ENCODE measurements around the gene TMPRSS9.

The TMPRSS9 gene

GRCh38 chr19:2329149-2329478 is 31.0 kb upstream of the TMPRSS9 start:
- in situ Hi-C loops (cut with MboI; ENCODE audit: low sequenced_read_pairs): no loop called here

DNA sequence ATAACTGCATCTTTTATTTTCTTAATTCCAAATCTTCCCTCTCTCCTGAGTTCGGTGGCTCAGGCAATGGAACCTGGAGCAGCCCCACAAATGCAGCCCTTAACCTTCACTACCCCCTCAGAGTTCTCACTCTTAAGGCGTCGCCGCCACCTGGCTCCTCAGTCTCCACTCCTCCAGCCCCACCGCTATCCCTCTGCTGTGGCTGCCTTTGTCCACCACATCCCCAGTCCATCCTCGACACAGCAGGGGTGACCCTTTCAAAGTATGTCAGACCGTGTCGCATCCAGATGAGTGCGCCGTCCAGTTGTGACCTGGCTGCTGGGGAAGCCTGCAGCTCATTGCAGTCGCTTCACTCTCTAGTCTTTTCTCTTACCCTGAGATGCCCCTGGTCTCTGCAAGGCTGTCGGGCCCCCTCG is 30.6 kb upstream of the TMPRSS9 start:
- in situ Hi-C loops (cut with MboI; ENCODE audit: low sequenced_read_pairs): no loop called here

DNA sequence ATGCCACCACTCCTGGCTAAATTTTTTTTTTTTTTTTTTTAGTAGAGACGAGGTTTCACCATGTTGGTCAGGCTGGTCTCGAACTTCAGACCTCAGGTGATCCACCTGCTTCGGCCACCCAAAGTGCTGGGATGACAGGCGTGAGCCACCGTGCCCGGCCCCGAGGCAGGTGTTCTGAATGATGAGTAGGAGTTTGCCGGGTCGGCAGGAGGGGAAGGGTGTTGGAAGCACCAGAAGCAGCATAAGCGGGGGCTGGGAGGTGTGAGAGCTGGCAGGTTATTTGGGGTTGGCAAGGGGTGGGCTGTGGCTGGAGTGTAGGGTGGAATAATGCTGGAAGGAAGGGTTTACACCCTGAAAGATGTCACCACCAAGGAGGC is 29.8 kb upstream of the TMPRSS9 start:
- in situ Hi-C loops (cut with MboI; ENCODE audit: low sequenced_read_pairs): no loop called here

- in situ Hi-C loops (cut with MboI; ENCODE audit: low sequenced_read_pairs): no loop called here
These were observed 29.3 kb upstream of the TMPRSS9 start for GRCh38 chr19:2330632-2331284.

DNA sequence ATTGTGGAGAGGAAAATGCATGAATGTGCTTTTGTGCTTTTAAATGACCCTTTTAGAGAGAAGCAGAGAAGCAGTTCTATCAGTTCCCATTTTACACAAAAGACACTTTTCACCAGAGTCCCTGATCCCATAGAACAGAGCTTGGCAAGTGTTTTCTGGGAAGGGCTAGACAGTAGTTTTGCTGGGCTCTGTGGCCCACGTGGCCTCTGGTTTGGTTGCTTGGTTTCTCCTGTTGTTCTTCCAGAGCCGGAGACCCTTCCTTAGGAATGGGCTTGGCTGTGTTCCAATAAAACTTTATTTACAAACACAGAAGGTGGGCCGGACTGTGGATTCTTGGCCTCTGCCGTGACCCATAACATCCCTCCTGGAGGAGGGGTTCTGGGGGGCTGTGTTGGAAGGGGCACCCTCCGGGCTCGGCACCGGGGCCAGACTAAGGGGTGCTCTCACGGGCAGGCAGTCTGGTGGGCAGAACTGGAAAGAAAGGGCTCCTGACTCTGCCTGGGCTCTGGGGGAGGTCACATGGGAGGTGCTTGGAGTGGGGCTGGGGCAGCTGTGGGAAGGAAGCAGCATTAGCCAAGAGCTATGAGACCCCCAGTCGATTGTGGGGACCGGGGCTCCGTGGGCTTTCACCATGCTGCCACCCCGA is 28.3 kb upstream of the TMPRSS9 start:
- in situ Hi-C loops (cut with MboI; ENCODE audit: low sequenced_read_pairs): no loop called here

DNA sequence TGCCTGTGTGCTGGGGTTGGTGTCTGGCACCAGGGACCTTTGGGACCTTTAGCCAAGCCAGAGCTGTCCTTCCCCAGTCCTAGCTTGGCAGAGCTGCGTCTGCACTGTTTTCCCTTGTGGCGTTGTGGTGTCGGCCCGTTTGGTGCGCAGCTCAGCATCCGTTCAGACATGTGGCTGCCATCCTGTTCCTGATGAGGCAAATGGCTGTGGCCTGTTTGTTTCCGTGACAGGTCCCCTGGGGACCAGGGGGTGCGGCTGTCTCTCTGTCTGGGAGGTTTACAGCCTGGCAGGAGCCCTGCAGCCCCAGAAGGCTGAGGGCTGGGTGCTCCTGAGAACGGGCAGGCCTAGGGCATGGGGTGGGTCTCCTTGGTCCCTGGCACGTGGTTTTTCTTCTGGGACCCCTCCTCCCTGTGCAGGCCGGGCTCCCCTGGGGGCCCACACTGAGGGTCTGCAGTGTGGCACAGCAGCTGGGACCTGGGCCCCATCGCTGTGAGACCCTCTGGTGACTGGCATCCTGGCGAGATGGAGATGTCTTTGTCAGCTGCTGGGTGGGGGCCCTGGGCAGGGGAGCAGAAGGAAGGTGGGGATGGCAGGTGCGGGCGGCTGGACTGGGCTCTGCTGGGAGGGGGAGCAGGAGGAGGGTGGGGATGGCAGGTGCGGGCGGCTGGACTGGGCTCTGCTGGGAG is 27.6 kb upstream of the TMPRSS9 start:
- in situ Hi-C loops (cut with MboI; ENCODE audit: low sequenced_read_pairs): no loop called here

- in situ Hi-C loops (cut with MboI; ENCODE audit: low sequenced_read_pairs): no loop called here
These were observed 26.8 kb upstream of the TMPRSS9 start for GRCh38 chr19:2333027-2333806.

GRCh38 chr19:2333807-2334211 is 26.3 kb upstream of the TMPRSS9 start:
- in situ Hi-C loops (cut with MboI; ENCODE audit: low sequenced_read_pairs): no loop called here

DNA sequence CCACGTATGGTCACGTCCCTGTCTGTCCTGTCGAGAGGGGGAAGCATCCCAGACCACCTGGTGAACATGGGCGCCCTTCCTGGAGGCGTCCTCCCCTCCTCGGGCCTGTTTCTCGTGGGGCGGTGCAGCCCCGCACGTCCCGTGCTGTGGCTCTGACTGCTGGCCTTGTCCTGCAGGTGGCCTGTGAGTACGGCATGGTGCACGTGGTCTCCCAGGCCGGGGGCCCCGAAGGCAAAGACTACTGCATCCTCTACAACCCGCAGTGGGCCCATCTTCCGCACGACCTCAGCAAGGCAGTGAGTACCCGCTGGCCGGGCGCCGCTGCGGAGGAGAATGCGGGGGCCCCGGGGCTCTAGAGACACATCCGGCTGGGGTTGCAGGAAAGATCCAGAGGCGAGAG is 25.6 kb upstream of the TMPRSS9 start:
- in situ Hi-C loops (cut with MboI; ENCODE audit: low sequenced_read_pairs): no loop called here

- in situ Hi-C loops (cut with MboI; ENCODE audit: low sequenced_read_pairs): no loop called here
These were observed 24.8 kb upstream of the TMPRSS9 start for GRCh38 chr19:2334986-2335846.

DNA sequence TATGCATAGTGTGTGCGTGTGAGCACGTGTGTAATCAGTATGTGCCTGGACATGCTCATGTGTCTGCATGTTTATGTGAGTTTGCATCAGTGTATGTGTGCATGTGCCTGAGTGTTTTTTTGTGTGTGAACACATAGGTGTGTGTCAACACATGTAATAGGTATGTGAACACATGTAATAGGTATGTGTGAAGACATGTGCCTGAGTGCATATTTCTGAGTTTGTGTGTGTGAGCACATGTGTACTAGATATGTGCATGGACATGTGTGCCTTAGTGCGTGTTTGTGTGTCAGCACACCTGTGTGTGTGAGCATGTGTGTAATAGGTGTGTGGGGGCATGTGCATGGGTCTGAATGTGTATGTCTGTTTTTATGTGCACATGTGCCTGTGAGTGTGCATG is 24.2 kb upstream of the TMPRSS9 start:
- in situ Hi-C loops (cut with MboI; ENCODE audit: low sequenced_read_pairs): no loop called here

DNA sequence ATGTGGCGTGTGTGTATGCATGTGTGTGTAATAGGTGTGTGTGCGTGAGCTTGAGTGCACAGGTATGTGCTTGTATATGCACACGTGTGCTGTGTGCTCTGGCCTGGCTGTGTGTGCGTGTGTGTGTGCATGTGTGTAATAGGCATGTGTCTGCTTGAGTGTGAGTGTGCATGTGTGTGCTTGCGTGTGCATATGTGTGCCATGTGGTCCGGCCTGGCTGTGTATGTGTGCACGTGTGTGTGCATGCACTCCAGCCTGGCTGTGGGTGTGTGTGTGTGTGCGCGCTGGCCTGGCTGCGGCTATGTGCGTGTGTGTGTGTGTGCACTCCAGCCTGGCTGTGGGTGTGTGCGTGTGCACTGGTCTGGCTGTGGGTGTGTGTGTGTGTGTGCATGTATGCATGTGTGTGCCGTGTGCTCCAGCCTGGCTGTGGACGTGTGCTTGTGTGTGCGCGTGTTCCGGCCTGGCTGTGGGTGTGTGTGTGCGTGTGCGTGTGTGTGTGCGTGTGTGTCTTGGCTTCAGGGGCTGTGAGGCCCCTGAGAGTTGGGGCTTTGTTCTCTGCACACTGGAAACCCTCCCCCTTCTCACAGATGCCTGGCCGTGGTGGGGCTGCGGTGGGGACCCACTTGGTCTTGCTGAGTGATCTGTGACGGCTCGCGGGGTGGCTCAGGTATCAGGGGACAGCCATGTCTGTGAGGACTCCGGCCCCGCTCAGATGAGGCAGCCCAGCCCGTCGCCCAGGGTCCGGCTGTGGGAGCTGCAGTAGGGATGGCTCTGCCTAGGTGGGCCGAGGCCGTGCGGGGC is 23.3 kb upstream of the TMPRSS9 start:
- in situ Hi-C loops (cut with MboI; ENCODE audit: low sequenced_read_pairs): no loop called here

DNA sequence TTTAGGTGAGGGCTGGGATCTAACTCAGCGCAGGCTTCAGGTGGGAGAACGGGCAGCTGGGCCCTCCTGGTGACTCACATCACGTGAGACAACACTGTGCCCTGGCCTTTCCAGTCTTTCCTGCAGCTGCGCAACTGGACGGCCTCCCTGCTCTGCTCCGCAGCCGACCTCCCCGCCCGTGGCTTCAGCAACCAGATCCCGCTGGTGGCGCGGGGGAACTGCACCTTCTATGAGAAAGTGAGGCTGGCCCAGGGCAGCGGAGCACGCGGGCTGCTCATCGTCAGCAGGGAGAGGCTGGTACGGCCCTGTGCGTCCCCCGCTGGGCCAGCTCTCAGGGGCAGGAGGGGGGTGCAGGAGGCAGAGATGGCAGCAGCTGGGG is 22.7 kb upstream of the TMPRSS9 start:
- in situ Hi-C loops (cut with MboI; ENCODE audit: low sequenced_read_pairs): no loop called here

GRCh38 chr19:2338055-2338615 is 21.9 kb upstream of the TMPRSS9 start:
- in situ Hi-C loops (cut with MboI; ENCODE audit: low sequenced_read_pairs): no loop called here

DNA sequence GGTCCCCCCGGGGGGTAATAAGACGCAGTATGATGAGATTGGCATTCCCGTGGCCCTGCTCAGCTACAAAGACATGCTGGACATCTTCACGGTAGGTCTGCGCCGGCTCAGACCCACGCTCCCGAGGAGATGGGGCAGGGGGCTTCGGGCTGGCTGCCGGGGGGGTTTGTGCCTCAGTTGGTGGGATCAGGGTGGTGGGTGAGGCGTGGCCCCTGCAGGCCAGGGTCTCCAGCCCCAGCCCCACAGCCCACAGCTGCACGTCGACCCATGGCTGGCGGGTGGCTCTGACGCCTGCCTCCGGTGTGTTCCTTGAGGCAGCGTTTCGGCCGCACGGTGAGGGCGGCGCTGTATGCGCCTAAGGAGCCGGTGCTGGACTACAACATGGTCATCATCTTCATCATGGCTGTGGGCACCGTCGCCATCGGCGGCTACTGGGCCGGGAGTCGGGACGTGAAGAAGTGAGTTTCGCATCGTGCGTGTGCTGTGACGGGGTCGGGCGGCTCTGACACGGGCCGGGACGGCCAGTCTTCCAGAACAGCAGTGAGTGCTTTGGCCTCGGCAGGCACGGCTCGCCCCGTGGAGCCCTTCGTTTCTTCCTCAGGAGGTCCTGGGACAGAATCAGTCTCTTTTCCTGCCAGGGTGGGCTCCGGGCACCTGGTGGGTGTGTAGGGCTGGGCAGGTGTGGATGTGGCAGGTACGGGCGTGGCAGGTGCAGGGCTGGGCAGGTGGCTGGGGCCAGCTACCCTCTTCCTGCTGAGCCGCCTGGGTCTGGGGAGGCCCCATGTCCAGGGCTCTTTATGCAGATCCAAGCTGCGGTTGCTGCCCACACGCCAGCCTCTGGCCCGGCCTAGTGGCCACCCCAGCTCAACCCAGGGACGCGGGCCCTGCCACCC is 21.1 kb upstream of the TMPRSS9 start:
- in situ Hi-C loops (cut with MboI; ENCODE audit: low sequenced_read_pairs): no loop called here

- in situ Hi-C loops (cut with MboI; ENCODE audit: low sequenced_read_pairs): no loop called here
These were observed 20.3 kb upstream of the TMPRSS9 start for GRCh38 chr19:2339644-2340310.

DNA sequence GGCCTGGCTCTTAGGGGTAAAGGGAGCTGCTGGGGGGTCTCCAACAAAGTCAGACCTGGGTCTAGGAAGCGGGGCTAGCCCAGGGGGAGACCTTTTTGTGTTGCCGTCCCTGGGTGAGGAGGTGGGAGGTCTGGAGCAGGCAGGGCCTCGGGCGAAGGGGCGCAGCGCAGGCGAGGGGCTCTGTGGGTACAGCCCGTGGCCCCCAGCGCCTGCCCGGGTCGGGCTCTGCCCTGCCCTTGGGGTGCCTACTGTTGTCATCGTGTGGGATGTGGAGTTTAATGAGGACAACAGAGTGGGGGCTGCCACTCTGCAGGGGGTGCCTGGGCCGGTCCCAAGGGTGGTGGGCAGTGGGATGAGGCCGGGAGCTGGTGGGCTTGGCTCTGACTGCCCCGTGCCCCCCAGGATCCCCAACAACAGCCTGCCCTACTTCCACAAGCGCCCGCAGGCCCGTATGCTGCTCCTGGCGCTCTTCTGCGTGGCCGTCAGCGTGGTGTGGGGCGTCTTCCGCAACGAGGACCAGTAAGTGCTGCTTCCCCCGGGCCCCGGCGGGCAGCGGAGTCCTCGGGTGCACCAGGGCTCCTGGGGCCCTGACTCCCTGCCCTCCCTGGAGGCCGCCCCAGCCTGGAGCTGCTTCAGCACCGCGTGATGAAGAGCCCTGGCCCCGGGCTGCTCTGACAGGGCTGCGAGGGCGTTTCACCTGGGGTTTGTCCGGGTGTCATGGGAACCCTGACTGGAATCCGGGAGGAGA is 19.4 kb upstream of the TMPRSS9 start:
- in situ Hi-C loops (cut with MboI; ENCODE audit: low sequenced_read_pairs): no loop called here

Data from HL-60/S4 (cell line).